HPDE6-E6E7 (cell line): ENCODE results near the gene PDZK1IP1.

ENCODE experiments used
- DNase-seq: peaks from one replicate; pipeline ENCODE4 v3.0.0; 2011; ENCODE audit warnings: missing footprints; ENCODE audit errors: extremely low spot score

The PDZK1IP1 gene

DNA sequence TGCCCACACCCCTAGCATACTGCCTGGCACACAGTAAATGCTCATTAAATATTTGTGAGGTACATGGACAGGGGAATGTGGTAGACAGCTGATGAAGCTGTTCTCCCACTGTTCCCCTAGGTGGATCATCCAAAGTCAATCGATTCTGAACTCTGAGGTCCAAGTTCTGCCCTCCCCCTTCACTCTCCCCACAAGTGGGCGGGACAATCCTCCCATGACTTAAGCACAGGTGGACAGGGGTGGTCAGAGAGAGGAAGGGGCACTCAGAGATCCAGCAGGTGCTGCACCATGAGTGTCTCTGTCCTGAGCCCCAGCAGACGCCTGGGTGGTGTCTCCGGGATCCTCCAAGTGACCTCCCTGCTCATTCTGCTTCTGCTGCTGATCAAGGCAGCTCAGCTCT is 52.6 kb downstream of the PDZK1IP1 start, which contains the start of gene CYP4A22:
CYP4A22 (plus strand) TSS at position 244 of the 400 bp plus-strand sequence; CDS start at position 289, 45 bp downstream.
- DNase-seq = no peak
